Activated CD8-positive, alpha-beta T cell treated with anti-CD3 and anti-CD28 coated beads, Interleukin-2, amount 10 ng/mL, durations not matched to agents 7 days and 5 days (primary cell): ENCODE data around the gene SYT15. TPM values are rescaled to one million over a fixed set of nuclear protein-coding genes. Genes with fewer than 3 reads are reported as not detected.

Experiments used
- ATAC-seq: fragments of 150-1000 bp; cut with Tn5 transposase; one replicate; pipeline ENCODE4 v1.10.0; 2021; ENCODE audit warnings: moderate library complexity
- CTCF ChIA-PET: fragments of 350-600 bp; sonication (Branson Sonifier 250); formaldehyde crosslinking; loops from one replicate; lab custom pipeline; 2021; ENCODE audit warnings: antibody characterized with exemption; lab: Charles Lee
- POLR2A ChIA-PET: fragments of 350-600 bp; sonication (Branson Sonifier 250); formaldehyde crosslinking; loops from one replicate; lab custom pipeline; 2021; ENCODE audit warnings: antibody characterized with exemption; lab: Charles Lee
- DNase-seq: peaks from one replicate; pipeline ENCODE4 v3.0.0-alpha.2; 2020
- H3K27ac Mint-ChIP-seq: one replicate; pipeline ENCODE4 v1.8.0; 2021; ENCODE audit warnings: mild to moderate bottlenecking, mixed read lengths
- H3K27me3 Mint-ChIP-seq: one replicate; pipeline ENCODE4 v1.8.0; 2021; ENCODE audit warnings: low read depth, mixed read lengths
- H3K36me3 Mint-ChIP-seq: one replicate; pipeline ENCODE4 v1.8.0; 2021; ENCODE audit warnings: low read depth, mixed read lengths
- H3K4me1 Mint-ChIP-seq: one replicate; pipeline ENCODE4 v1.8.0; 2021; ENCODE audit warnings: low read depth, mixed read lengths
- H3K4me3 Mint-ChIP-seq: one replicate; pipeline ENCODE4 v1.8.0; 2021; ENCODE audit warnings: mild to moderate bottlenecking, mixed read lengths
- H3K9me3 Mint-ChIP-seq: one replicate; pipeline ENCODE4 v1.8.0; 2022; ENCODE audit warnings: mixed read lengths; ENCODE audit not compliant: insufficient read depth
- total RNA-seq, 2 experiments: library from RNA; stranded (reverse); gene quantifications; one replicate each; pipeline ENCODE4 v1.2.3, GENCODE V29; 2021

The SYT15 gene
- total RNA-seq, 2 experiments from 2014 or later, result 0.55 to 1.0 TPM

DNA sequence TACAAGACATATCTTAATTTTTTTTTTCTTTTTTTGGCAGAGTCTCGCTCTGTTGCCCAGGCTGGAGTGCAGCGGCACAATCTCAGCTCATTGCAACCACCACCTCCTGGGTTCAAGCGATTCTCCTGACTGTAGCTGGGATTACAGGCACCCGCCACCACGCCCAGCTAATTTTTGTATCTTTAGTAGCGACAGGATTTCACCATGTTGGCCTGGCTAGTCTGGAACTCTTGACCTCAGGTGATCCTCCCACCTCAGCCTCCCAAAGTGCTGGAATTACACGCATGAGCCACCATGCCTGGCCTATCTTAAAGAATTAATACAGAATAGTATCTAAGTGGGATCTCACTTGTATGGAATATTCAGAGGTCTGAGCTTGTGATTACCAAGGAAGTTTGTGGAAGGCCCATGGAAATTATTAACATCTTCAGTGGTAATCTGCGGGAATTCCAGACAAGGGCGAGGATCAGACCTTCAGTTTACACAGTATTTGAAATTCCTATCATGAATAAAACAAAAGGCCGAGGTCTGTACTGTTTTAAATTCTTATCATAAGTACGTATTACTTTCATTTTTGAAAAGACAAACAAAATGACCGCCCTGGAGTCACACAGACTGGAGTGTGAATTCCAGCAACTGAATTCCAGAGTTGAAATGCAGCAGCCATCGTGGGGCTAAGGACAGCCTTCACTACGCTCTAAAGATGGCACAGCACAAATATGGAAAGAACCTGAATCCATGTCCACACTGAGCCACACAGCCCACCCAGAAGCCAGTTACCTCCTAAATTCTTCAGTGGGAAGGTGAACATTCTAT, 39.1 kb upstream of the SYT15 start:
- H3K27me3 Mint-ChIP-seq, result peaks cover 32% of the 10 kb centered on the region
- H3K4me1 Mint-ChIP-seq, result no peaks in the 10 kb centered on the region
- CTCF ChIA-PET, result no interaction called here
- POLR2A ChIA-PET, result no interaction called here
- DNase-seq, result no peak
- H3K9me3 Mint-ChIP-seq, result no peaks in the 10 kb centered on the region
- H3K27ac Mint-ChIP-seq, result no peak overlapping the region
- no peak overlapping the region for H3K4me3 Mint-ChIP-seq
- no peaks in the 10 kb centered on the region for H3K36me3 Mint-ChIP-seq
- ATAC-seq, result no peak

DNA sequence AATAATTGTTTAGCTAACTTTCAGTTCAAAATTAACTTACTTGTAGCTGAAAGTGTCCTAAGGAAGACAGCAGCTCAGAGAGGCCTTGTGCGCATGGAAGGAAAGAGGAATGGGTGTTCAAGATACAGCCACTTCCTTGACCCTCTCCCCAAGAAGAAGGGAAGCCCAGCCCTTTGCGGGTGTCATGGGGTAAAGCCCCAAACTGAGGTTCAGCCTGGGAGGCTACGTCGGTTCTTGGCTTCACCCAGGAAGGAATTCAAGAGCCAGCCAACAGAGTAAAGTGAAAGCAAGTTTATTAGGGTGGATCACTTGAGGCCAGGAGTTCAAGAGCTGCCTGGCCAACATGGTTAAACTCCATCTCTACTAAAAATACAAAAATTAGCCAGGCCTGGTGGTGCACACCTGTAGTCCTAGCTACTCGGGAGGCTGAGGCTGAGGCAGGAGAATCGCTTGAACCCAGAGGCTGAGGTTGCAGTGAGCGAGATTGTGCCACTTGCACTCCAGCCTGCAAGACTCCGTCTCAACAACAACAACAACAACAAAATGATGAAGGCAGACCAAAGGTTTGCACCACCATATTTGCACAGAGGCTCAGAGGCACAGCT, 38.4 kb upstream of the SYT15 start:
- POLR2A ChIA-PET, result no interaction called here

DNA sequence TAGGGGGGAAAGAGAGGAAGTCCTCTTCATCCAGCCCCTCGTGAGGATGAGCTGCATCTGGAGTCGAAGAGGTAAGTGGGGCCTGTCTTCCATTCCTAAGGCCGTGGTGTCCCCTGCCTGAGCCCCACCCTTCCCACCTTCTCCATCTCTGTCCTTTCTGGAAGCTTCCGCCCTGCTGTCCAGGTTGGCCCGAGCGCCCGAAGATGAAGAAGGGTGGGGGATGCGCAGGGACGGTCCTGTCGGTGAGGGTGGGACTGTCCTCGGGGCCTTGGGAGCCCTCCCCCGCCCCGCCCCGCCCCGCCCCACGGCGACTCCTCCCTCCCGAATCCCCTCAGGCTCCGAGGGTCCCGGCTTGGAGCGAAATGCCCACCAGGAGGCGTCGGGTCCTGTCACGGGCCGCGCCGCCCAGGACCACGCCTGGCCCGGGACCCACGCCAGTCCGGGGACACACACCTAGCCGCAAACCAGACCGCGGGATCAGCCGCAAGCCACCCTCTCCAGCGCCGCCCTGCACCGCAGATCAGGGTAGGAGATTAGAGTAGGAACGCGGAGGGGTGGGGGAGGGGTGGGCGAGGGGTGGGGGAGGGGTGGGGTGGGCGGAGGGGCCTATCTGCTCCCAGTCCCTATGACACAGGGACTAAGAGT, 37.8 kb upstream of the SYT15 start:
- Mint-ChIP-seq H3K4me1 (no peaks in the 10 kb centered on the region), H3K27ac (no peak overlapping the region), H3K4me3 (no peak overlapping the region), H3K9me3 (no peaks in the 10 kb centered on the region), H3K27me3 (peaks cover 33% of the 10 kb centered on the region), H3K36me3 (no peaks in the 10 kb centered on the region)
- DNase-seq (no peak), ATAC-seq (peak; percentile 10)
- ChIA-PET POLR2A (no interaction called here), CTCF (no interaction called here)

More for the DNA sequence above, 38.4 kb upstream of the SYT15 start:
- Mint-ChIP-seq H3K4me3 (no peak overlapping the region), H3K36me3 (no peaks in the 10 kb centered on the region), H3K27ac (no peak overlapping the region), H3K27me3 (peaks cover 33% of the 10 kb centered on the region), H3K9me3 (no peaks in the 10 kb centered on the region), H3K4me1 (no peaks in the 10 kb centered on the region)
- CTCF ChIA-PET, result no interaction called here
- DNase-seq (no peak), ATAC-seq (no peak)

DNA sequence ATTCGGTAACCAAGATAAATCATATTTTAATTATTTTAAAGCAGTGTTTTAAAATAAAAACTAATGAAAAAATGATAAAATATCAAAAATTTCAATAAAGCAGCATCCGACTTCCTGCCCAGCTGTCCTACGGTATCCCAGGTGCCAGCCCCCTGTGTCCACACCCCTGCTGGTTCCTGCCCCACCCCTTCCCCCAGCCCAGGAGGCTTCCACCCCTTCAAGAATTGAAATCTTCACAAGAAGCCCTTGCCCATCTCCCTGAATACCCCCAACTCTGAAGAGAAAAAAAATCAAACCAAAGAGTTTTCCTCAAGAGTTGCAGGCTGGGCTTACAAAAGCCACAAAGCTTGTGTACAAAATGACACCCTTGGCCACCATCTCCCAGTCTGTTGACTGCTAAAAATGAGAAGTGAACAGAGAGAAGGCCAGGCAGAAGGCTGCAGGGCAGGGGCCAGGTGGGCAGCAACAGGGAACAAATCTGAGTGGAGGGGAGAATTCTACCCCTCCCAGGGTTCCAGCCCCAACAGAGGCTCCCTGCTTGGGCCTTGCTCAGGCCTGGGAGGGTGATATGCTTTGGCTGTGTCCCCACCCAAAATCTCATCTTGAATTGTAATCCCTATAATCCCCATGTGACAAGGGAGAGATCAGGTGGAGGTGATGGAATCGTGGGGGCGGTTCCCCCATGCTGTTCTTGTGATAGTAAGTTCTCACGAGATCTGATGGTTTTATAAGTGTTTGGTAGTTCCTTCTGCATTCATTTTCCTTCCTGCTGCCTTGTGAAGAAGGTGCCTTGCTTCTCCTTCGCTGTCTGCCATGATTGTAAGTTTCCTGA, 37.0 kb upstream of the SYT15 start:
- Mint-ChIP-seq H3K36me3 (no peaks in the 10 kb centered on the region), H3K4me1 (no peaks in the 10 kb centered on the region), H3K9me3 (no peaks in the 10 kb centered on the region), H3K4me3 (no peak overlapping the region), H3K27ac (no peak overlapping the region), H3K27me3 (peaks cover 33% of the 10 kb centered on the region)
- ATAC-seq, result no peak
- POLR2A ChIA-PET, result no interaction called here
- DNase-seq, result no peak
- CTCF ChIA-PET, result no interaction called here

DNA sequence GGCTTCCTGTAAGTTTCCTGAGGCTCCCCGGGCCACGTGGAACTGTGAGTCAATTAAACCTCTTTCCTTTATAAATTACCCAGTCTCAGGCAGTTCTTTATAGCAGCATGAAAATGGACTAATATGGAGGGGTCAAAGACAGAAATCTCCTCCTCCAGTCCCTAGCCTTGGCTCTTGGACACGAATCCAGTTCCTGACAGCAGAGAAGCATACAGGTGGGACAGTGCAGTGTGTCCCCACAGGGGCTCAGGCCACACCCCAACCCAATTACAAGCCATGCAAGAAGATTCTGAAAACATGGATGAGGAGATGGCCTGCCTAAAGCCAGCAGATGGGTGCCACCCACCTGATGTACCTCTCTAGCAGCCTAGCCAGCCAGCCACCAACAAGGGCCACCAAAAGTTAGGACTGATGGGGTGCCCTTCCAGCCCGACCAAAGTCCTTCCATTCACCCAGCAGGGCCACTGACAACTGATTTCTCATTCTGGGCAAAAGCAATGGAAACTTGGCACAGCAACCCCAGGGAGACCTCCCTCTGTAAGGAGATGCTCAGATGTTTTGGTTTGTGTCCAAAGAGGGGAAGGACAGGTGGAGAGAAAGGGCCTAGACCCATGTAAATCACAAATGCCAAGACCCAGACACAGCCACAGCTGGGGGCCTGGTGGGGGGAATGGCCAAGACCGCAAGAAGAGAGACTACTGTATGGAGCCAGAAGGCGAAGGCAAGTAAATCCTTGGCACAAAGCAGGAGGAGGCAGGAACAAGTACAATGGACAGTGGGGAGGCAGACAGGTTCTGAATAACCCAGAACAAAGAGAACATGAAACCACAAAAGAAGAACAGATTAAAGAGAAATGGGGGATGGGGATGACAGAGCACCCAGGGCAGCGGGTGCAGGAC, 36.1 kb upstream of the SYT15 start:
- no peaks in the 10 kb centered on the region for H3K36me3 Mint-ChIP-seq
- no peaks in the 10 kb centered on the region for H3K4me1 Mint-ChIP-seq
- H3K27ac Mint-ChIP-seq, result no peak overlapping the region
- ATAC-seq (no peak), DNase-seq (no peak)
- CTCF ChIA-PET, result no interaction called here
- H3K27me3 Mint-ChIP-seq, result peaks cover 31% of the 10 kb centered on the region
- H3K9me3 Mint-ChIP-seq, result no peaks in the 10 kb centered on the region
- POLR2A ChIA-PET, result no interaction called here
- H3K4me3 Mint-ChIP-seq, result no peak overlapping the region

DNA sequence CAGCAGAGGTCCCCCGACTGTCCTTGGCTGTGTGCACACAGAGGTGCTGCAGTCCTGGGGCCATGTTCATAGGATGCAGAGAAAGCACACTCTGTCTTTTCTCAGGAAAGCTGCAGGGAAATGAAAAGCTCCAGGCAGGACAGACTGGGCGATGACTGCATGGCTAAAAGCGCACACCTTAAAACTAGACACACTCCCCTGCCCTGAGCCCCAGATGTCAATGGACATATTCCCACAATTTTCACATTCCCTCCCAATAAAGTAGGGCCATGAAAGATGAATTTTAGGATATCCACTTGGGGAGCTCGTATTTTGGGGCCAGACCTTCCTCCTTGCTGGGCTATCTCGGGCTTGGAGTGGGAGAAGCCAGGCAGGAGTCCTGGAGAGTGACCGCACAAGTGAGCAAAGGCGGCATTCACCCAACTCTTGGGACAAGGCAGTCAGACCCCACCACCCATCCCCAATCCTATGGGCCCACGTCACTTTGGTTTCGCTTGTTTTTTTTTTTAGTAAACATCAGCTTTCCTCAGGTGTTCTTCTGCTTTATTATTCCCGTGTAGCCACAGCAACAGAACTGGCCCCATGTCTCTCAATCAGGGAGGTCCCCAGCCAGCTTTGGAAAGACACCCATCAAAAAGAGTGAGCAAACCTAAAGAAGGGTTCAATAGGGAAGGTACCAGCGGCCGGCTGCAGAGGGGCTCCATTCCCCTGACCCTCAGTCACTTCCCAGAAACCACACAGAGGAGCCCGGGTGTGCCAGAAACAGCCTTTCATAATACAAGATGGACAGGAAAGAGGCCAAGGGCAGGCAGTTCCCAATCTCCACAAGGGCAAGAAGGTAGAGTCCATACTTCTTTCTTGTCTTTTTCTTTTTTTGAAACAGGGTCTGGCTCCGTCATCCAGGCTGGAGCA, 35.2 kb upstream of the SYT15 start:
- POLR2A ChIA-PET, result no interaction called here
- H3K4me3 Mint-ChIP-seq, result no peak overlapping the region
- H3K36me3 Mint-ChIP-seq, result no peaks in the 10 kb centered on the region
- CTCF ChIA-PET, result interaction anchor here (1.1 kb wide), 1 partner anchor 1848 kb away, joined by 3 read pairs; no protein-coding TSS in a partner anchor
- H3K9me3 Mint-ChIP-seq, result no peaks in the 10 kb centered on the region
- no peak overlapping the region for H3K27ac Mint-ChIP-seq
- no peaks in the 10 kb centered on the region for H3K4me1 Mint-ChIP-seq
- DNase-seq (no peak), ATAC-seq (no peak)
- peaks cover 26% of the 10 kb centered on the region for H3K27me3 Mint-ChIP-seq

DNA sequence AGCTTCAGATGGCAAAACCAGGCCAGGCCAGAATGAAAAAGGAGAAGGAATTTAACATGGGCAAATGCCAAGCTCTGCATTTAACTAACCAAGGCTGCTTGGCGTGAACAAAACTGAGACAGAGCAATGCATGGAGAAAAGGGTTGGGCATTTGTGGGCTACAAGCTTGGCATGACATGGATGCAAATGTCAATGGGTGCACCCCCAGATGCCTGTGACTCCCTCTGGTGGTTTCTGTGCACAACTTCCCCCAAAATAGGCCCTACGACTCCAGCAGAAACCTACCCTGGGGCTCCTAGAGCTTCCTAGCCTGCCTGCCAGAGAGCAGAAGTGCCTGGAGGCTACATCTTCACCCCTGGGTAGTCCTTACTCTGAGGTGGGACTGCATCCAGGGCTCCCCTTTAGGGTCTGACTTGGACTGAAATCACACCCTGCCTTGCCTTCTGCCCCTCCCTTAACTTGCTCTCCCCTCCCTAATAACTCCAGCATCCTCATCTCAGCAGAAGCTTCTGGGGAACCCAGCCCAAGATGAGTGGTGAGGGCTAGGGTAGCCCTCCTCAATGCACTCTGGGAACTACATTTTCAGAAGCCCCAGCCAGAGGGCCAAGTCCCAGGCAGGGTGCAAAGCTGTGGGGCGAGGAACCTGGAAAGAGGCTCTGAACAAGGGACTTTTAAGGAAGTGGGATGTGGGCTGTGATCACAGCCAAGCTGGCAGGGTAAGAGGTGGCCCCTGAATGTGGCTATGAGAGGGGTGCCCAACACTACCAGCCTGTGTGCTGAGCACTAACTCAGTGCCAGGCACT, 33.7 kb upstream of the SYT15 start:
- H3K27me3 Mint-ChIP-seq, result peaks cover 20% of the 10 kb centered on the region
- H3K9me3 Mint-ChIP-seq, result no peaks in the 10 kb centered on the region
- H3K36me3 Mint-ChIP-seq, result no peaks in the 10 kb centered on the region
- no peak overlapping the region for H3K27ac Mint-ChIP-seq
- POLR2A ChIA-PET, result no interaction called here
- no peak overlapping the region for H3K4me3 Mint-ChIP-seq
- no peaks in the 10 kb centered on the region for H3K4me1 Mint-ChIP-seq
- CTCF ChIA-PET, result interaction anchor here (1.0 kb wide), 1 partner anchor 14 kb away, joined by 3 read pairs; no protein-coding TSS in a partner anchor
- ATAC-seq (peak; percentile 24), DNase-seq (no peak)

DNA sequence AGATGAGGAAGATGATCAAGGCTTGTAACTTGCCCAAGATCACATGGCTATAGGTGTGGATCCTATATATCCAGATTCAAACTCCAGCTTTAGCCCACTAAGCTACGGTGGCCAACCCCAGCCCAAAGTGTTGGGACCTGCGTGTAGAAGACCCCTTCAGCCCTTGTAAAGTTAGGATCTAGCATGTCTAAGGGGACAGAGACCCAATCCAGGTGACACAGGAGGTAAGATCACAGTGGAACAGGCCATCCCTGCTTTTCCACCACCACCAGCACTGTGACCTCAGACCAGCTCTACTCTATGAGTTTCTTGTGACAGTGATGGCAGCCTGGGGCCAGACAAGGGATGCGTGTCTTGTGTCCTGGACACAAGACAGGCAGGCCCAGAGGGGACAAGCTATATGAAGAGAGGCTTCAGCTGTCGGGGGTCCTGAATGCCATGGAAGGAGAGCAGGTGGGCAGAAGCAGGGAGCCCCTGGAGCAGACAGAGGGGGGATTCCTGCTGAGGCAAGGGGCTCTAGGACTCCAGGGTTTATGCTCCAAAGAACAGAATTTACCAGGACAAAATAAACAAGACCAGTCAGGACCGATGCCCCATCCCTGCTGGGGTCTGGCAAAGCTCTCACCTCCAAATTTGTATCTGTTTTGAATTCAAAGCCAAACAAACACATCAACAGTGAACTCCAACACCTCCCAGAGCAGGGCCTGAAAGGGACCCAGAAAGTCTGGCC, 32.9 kb upstream of the SYT15 start:
- ATAC-seq (no peak), DNase-seq (no peak)
- Mint-ChIP-seq H3K36me3 (no peaks in the 10 kb centered on the region), H3K4me1 (no peaks in the 10 kb centered on the region), H3K4me3 (no peak overlapping the region), H3K27me3 (peaks cover 13% of the 10 kb centered on the region), H3K9me3 (no peaks in the 10 kb centered on the region), H3K27ac (no peak overlapping the region)
- CTCF ChIA-PET, result no interaction called here
- POLR2A ChIA-PET, result no interaction called here

DNA sequence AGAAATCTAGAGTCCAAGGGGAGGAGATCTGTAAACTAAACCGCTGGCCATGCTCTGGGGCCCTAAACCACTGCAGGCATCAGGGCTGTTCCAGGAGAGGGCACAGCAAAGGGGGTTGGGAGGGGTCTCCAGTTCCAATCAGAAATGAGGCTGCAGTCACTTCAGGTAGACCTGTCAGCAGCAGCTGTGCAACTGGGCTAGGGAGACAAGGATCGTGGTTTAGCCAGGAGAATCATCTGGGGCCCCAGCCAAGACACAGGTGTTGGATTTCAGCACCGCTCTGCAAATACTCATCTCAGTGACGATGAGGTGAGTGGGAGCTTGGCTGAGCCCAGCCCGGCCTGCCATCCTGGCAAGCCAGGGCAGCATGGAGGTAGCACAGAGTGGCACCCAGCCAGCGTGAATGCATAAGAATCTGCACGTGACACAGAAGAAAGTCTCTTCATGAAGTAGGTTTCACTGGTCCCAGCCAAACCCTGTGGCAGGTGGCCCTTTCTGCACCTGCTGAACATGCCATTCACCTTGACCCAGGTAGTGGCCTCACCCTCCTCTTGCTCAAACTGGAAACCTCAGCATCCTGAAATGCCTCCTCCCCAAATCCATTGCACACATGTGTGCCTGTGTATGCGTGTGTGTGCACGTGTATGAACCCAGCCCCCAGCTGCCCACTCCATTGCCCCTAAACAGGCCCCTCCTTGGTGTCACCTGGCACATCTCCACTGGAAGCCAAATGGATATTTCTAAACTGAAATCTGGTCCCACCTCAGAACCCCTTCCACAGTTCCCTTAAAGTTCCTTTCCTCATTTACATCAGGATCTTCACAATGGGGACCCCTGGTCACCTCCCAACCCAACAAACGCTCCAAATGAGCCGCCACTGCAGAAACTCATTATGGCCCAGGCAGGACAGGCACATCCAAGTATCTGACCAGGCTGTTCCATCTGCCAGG, 32.1 kb upstream of the SYT15 start:
- H3K4me3 Mint-ChIP-seq, result no peak overlapping the region
- no peak overlapping the region for H3K27ac Mint-ChIP-seq
- no peak for ATAC-seq
- H3K36me3 Mint-ChIP-seq, result no peaks in the 10 kb centered on the region
- peaks cover 13% of the 10 kb centered on the region for H3K27me3 Mint-ChIP-seq
- no peak for DNase-seq
- POLR2A ChIA-PET, result no interaction called here
- CTCF ChIA-PET, result no interaction called here
- H3K9me3 Mint-ChIP-seq, result no peaks in the 10 kb centered on the region
- no peaks in the 10 kb centered on the region for H3K4me1 Mint-ChIP-seq
